Activated CD4-positive, alpha-beta memory T cell treated with anti-CD3 and anti-CD28 coated beads, Interleukin-2, amount 10 ng/mL, durations not matched to agents 7 days and 5 days (primary cell): ENCODE results near the gene CDH15. TPM values are rescaled to one million over a fixed set of nuclear protein-coding genes. Genes with fewer than 3 reads are reported as not detected.

ENCODE experiments used
- CTCF ChIA-PET: fragments of 350-600 bp; sonication (Branson Sonifier 250); formaldehyde crosslinking; loops from one replicate; lab custom pipeline; 2021; ENCODE audit warnings: antibody characterized with exemption, inconsistent platforms; lab: Charles Lee
- POLR2A ChIA-PET: fragments of 350-600 bp; sonication (Branson Sonifier 250); formaldehyde crosslinking; loops from one replicate; lab custom pipeline; 2021; ENCODE audit warnings: antibody characterized with exemption; lab: Charles Lee
- DNase-seq: peaks from one replicate; pipeline ENCODE4 v3.0.0-alpha.2; 2020
- H3K27ac Mint-ChIP-seq: one replicate; pipeline ENCODE4 v1.8.0; 2021; ENCODE audit warnings: mild to moderate bottlenecking, mixed read lengths
- H3K27me3 Mint-ChIP-seq: one replicate; pipeline ENCODE4 v1.8.0; 2021; ENCODE audit warnings: mixed read lengths
- H3K36me3 Mint-ChIP-seq: one replicate; pipeline ENCODE4 v1.8.0; 2021; ENCODE audit warnings: low read depth, mixed read lengths
- H3K4me1 Mint-ChIP-seq: one replicate; pipeline ENCODE4 v1.8.0; 2021; ENCODE audit warnings: mixed read lengths
- H3K4me3 Mint-ChIP-seq: one replicate; pipeline ENCODE4 v1.8.0; 2021; ENCODE audit warnings: mild to moderate bottlenecking, mixed read lengths
- H3K9me3 Mint-ChIP-seq: one replicate; pipeline ENCODE4 v1.8.0; 2021; ENCODE audit warnings: mixed read lengths
- total RNA-seq, 2 experiments: library from RNA; stranded (reverse); gene quantifications; one replicate each; pipeline ENCODE4 v1.2.3, GENCODE V29; 2021

Gene CDH15
- total RNA-seq, 2 experiments from 2014 or later = not detected

GRCh38 chr16:89201439-89202377 is 30.2 kb downstream of the CDH15 start:
- peaks cover 14% of the 10 kb centered on the region for H3K4me1 Mint-ChIP-seq
- peak; percentile 72 for DNase-seq
- ChIA-PET CTCF (no interaction called here), POLR2A (no interaction called here)
- H3K27ac Mint-ChIP-seq = no peak overlapping the region
- peaks cover 7% of the 10 kb centered on the region for H3K36me3 Mint-ChIP-seq
- no peak overlapping the region for H3K4me3 Mint-ChIP-seq
- H3K9me3 Mint-ChIP-seq = no peaks in the 10 kb centered on the region
- peaks cover 32% of the 10 kb centered on the region for H3K27me3 Mint-ChIP-seq

DNA sequence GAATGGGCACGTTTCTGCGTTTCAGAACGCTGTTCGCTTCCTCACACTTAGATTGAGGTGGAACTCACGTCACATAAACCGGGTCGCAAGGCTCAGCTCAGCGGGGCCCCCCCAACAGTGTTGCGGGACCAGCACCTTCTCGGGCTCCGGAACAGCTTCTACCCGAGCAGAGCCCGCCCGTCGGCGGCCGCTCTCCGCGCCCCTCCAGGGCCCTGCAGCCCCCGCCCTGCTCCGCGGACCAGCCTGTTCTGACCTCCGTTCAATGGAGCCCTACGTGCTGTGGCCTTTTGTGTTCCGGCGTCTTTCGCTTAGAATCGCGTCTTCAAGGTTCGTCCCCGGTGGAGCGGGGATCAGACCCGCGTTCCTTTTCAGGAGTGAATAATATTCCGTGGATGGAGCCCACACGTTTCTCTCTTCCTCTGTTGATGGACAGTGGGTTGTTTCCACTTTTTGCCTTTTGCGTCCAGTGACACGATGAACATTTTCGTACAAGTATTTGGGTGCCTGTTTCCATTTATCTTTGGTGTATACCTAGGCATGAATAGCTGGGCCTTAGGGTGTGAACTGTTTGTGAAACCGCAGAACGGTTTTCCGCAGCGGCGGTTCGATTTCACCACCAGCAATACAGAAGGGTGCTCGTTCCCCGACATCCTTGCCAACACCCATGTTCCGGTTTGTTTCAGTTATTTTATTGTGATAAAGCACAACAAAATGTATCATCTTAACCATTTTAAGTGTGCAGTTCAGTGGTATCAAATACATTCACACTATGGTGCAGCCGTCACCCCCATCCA is 31.1 kb downstream of the CDH15 start:
- peaks cover 32% of the 10 kb centered on the region for H3K27me3 Mint-ChIP-seq
- CTCF ChIA-PET = no interaction called here
- POLR2A ChIA-PET = no interaction called here
- peaks cover 14% of the 10 kb centered on the region for H3K4me1 Mint-ChIP-seq
- no peak for DNase-seq
- H3K4me3 Mint-ChIP-seq = no peak overlapping the region
- no peak overlapping the region for H3K27ac Mint-ChIP-seq
- no peaks in the 10 kb centered on the region for H3K9me3 Mint-ChIP-seq
- peaks cover 7% of the 10 kb centered on the region for H3K36me3 Mint-ChIP-seq

DNA sequence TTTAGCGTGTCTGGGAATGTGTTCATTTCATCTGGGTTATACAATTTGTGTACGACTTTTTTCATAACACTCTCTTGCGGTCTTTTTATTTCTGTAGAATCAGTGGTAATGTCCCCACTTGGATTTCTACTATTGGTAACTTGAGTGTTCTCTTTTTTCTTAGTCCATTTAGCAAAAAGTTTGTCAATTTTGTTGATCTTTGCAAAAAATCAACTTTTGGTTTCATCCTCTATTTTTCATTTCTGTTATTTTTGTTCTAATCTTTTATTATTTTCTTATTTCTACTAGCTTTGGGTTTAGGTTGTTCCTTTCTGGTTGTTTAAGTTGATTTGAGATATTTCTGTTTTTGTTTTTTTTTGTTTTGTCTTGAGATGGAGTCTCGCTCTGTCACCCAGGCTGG is 36.4 kb downstream of the CDH15 start:
- H3K4me1 Mint-ChIP-seq = peaks cover 2% of the 10 kb centered on the region
- H3K27me3 Mint-ChIP-seq = peaks cover 24% of the 10 kb centered on the region
- no peak for DNase-seq
- CTCF ChIA-PET = no interaction called here
- H3K27ac Mint-ChIP-seq = no peak overlapping the region
- no peaks in the 10 kb centered on the region for H3K9me3 Mint-ChIP-seq
- POLR2A ChIA-PET = no interaction called here
- H3K4me3 Mint-ChIP-seq = no peak overlapping the region
- peaks cover 3% of the 10 kb centered on the region for H3K36me3 Mint-ChIP-seq

GRCh38 chr16:89209522-89210044 is 38.0 kb downstream of the CDH15 start:
- no peaks in the 10 kb centered on the region for H3K4me1 Mint-ChIP-seq
- H3K27me3 Mint-ChIP-seq = peaks cover 11% of the 10 kb centered on the region
- CTCF ChIA-PET = no interaction called here
- POLR2A ChIA-PET = no interaction called here
- no peaks in the 10 kb centered on the region for H3K9me3 Mint-ChIP-seq
- no peak overlapping the region for H3K27ac Mint-ChIP-seq
- no peak overlapping the region for H3K4me3 Mint-ChIP-seq
- H3K36me3 Mint-ChIP-seq = no peaks in the 10 kb centered on the region
- no peak for DNase-seq

DNA sequence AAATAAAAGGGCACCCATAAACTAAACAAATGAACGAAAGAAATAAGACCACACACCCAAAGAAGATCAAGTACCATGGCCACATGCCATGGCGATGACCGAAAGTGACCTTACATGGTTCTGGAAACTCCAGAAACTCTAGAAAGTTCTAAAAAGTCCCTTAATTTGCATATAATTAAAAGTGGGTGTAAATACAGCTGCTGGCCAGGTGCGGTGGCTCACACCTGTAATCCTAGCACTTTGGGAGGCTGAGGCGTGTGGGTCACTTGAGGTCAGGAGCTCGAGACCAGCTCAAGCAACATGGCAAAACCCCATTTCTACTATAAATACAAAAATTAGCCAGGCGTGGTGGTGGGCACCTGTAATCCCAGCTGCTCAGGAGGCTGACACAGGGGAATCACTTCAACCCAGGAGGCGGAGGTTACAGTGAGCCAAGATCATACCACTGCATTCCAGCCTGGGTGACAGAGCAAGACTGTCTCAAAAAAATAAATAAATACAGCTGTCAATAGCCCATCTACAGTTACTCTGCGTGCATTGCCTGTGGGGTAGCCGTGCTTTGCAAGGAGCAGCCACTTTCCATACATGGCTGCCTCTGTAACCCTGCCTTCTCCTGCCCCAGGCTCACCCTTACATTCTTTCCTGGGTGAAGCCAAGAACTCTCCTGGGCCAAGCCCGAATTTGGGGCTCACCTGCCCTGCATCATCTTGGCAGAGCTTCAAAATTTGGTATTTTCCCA is 38.8 kb downstream of the CDH15 start:
- Mint-ChIP-seq H3K36me3 (no peaks in the 10 kb centered on the region), H3K27ac (no peak overlapping the region), H3K4me1 (no peaks in the 10 kb centered on the region), H3K4me3 (no peak overlapping the region), H3K27me3 (peaks cover 11% of the 10 kb centered on the region), H3K9me3 (no peaks in the 10 kb centered on the region)
- CTCF ChIA-PET = no interaction called here
- POLR2A ChIA-PET = no interaction called here
- no peak for DNase-seq

DNA sequence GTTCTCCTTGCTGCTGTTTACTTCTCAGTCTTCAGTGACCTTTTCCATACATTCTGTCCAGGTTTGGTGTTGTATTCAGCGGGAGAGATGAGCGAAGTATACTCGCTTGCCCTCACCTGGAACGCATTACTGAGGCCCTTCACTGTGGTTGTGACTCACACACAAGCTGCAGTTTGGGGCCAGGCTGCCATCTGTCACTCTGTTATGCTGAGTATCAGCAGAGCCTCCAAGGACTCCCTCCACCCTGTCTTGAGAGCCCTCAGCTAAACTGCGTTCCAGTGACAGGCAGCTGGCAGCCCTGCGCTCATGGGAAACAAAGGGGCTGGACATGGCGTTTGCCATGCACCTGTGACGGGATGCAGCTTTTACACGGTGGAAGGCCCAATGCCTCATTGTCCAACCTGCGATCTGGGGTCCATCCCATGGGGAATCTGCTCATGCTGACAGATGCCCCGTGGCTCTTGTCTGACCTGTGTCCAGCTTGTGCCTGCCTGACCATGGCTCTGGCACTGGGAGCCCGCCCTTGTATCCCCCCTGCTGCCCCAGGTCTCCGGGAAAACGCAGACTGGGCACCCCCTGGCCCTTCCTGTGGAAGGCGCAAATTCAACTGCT is 39.5 kb downstream of the CDH15 start:
- Mint-ChIP-seq H3K9me3 (no peaks in the 10 kb centered on the region), H3K36me3 (no peaks in the 10 kb centered on the region), H3K4me3 (no peak overlapping the region), H3K4me1 (no peaks in the 10 kb centered on the region), H3K27me3 (peaks cover 11% of the 10 kb centered on the region), H3K27ac (no peak overlapping the region)
- CTCF ChIA-PET = no interaction called here
- POLR2A ChIA-PET = no interaction called here
- no peak for DNase-seq

DNA sequence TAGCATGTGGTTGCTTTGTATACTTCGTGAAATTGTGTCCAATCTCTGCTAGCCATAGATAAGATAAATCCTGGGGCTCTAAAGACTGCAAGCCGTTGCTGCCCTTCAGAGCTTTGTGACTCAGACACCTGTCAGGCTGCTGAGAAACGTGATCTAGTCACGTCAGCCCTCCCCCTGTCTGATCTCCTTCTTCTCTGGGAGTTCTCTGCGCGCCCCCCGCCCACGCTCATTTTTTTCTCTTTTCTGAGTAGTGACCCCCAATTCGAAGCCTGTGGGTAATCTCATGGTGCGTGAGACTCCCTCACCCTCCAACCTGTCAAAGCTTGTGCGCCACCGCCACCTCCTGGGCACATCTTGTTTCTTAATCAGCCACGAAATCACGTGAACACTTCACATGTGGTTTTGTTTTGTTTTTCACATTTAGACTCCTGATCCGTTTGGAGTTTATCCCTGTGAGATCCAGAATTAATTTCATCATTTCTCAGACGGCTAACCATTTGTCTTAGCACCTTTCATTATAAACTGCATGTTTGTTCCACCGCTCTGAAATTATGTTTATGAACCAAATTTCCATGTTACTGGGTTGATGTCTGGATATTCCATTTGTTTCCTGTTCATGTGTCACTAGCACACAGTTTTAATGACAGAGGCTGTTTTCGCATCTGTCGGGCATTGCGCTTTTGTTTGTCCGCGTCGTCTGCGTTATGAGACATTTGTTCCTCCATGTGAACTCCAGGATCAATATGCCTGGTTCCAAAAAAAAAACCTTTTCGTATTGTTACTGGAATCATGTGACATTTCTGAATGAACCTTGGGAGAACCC is 45.0 kb downstream of the CDH15 start:
- H3K27me3 Mint-ChIP-seq = no peaks in the 10 kb centered on the region
- H3K4me1 Mint-ChIP-seq = peaks cover 24% of the 10 kb centered on the region
- CTCF ChIA-PET = interaction anchor here (0.6 to 1.2 kb wide), 9 partner anchors 10 to 729 kb away, joined by 3 to 10 read pairs (median 4); partner anchors contain the start of gene TCF25
- peaks cover 6% of the 10 kb centered on the region for H3K36me3 Mint-ChIP-seq
- peak overlapping the region; percentile 89 for H3K4me3 Mint-ChIP-seq
- H3K9me3 Mint-ChIP-seq = no peaks in the 10 kb centered on the region
- H3K27ac Mint-ChIP-seq = peak overlapping the region; percentile 75
- POLR2A ChIA-PET = interaction anchor here (0.7 to 3.3 kb wide), 3 partner anchors 24 to 511 kb away, joined by 3 to 21 read pairs (median 5); partner anchors contain the start of gene ACSF3
- peak; percentile 87 for DNase-seq

DNA sequence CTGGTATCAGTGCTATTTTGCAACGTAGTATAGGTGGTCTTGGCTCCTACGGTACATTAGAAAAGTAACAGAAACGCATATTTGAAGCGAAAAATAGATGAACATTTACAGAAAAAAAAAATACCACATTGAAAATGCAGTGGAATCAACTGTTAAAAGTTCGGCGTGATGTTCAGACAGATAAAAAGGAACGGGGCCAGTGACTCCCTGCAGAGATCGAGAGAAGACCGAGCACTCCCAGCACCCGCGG is 45.5 kb downstream of the CDH15 start:
- peak overlapping the region; percentile 75 for H3K27ac Mint-ChIP-seq
- peak overlapping the region; percentile 89 for H3K4me3 Mint-ChIP-seq
- H3K9me3 Mint-ChIP-seq = no peaks in the 10 kb centered on the region
- CTCF ChIA-PET = interaction anchor here (0.7 to 1.6 kb wide), 7 partner anchors 23 to 483 kb away, joined by 3 to 11 read pairs (median 4); partner anchors contain the start of genes APRT and SPG7
- no peak for DNase-seq
- POLR2A ChIA-PET = interaction anchor here (0.7 to 3.3 kb wide), 11 partner anchors 9 to 647 kb away, joined by 3 to 21 read pairs (median 5); partner anchors contain the start of genes ACSF3, SPG7 and ZC3H18
- H3K36me3 Mint-ChIP-seq = peaks cover 10% of the 10 kb centered on the region
- peaks cover 24% of the 10 kb centered on the region for H3K4me1 Mint-ChIP-seq
- H3K27me3 Mint-ChIP-seq = no peaks in the 10 kb centered on the region

GRCh38 chr16:89217388-89218191 is 46.0 kb downstream of the CDH15 start, which contains the start of gene ZNF778:
ZNF778 (plus strand) TSS chr16:89217703; CDS start chr16:89221128, 3,425 bp downstream.
- ChIA-PET CTCF (interaction anchor here (0.7 to 1.6 kb wide), 9 partner anchors 23 to 482 kb away, joined by 3 to 11 read pairs (median 4); partner anchors contain the start of genes APRT and SPG7), POLR2A (interaction anchor here (0.6 to 3.3 kb wide), 18 partner anchors 9 to 647 kb away, joined by 3 to 21 read pairs (median 4); partner anchors contain the start of genes ACSF3, GALNS, SPG7 and TRAPPC2L)
- Mint-ChIP-seq H3K27ac (peak within 1 kb of the TSS; percentile 75), H3K4me1 (peaks cover 24% of the 10 kb centered on the region), H3K36me3 (peaks cover 12% of the 10 kb centered on the region), H3K27me3 (no peaks in the 10 kb centered on the region), H3K4me3 (peak within 1 kb of the TSS; percentile 89), H3K9me3 (no peaks in the 10 kb centered on the region)
- peak; percentile 85 for DNase-seq

GRCh38 chr16:89219365-89219764 is 47.8 kb downstream of the CDH15 start:
- Mint-ChIP-seq H3K4me3 (peak overlapping the region; percentile 61), H3K27me3 (no peaks in the 10 kb centered on the region), H3K9me3 (no peaks in the 10 kb centered on the region), H3K27ac (no peak overlapping the region), H3K36me3 (peaks cover 24% of the 10 kb centered on the region), H3K4me1 (peaks cover 24% of the 10 kb centered on the region)
- POLR2A ChIA-PET = no interaction called here
- DNase-seq = no peak
- CTCF ChIA-PET = no interaction called here

- Mint-ChIP-seq H3K9me3 (peaks cover 10% of the 10 kb centered on the region), H3K27me3 (no peaks in the 10 kb centered on the region), H3K36me3 (peaks cover 46% of the 10 kb centered on the region), H3K27ac (no peak overlapping the region), H3K4me3 (no peak overlapping the region), H3K4me1 (peaks cover 19% of the 10 kb centered on the region)
- ChIA-PET POLR2A (no interaction called here), CTCF (no interaction called here)
- DNase-seq = no peak
These were observed 50.1 kb downstream of the CDH15 start for GRCh38 chr16:89221604-89222003.
